GM12864 (cell line): Measurements from ENCODE around the gene TMEM14A.

Experiments used
- DNase-seq: peaks from one replicate; pipeline ENCODE4 v3.0.0-alpha.2; 2011; ENCODE audit warnings: low read depth
- H3K4me3 ChIP-seq: 2 replicates; pipeline ENCODE4 v1.5.1; 2011; ENCODE audit warnings: mild to moderate bottlenecking, low read depth, low read length, control low read depth
- CTCF ChIP-seq: IDR thresholded peaks from 2 replicates; pipeline ENCODE4 v1.5.1; 2011; ENCODE audit warnings: low read depth, mild to moderate bottlenecking, moderate library complexity, low read length, control low read depth, inconsistent platforms; ENCODE audit errors: missing control alignments

The TMEM14A gene

GRCh38 chr6:52643158-52643557 lies 27.8 kb upstream of the TMEM14A start:
- no peak for DNase-seq
- TF ChIP-seq CTCF, result no peak
- no peak overlapping the region for H3K4me3 ChIP-seq

GRCh38 chr6:52644253-52644652 lies 26.7 kb upstream of the TMEM14A start:
- no peak for TF ChIP-seq CTCF
- no peak for DNase-seq
- H3K4me3 ChIP-seq, result no peak overlapping the region

- H3K4me3 ChIP-seq, result no peak overlapping the region
- no peak for TF ChIP-seq CTCF
- DNase-seq, result no peak
Observed at GRCh38 chr6:52645976-52646375, 24.9 kb upstream of the TMEM14A start.

GRCh38 chr6:52647199-52647598 lies 23.7 kb upstream of the TMEM14A start:
- no peak for DNase-seq
- no peak for TF ChIP-seq CTCF
- H3K4me3 ChIP-seq, result no peak overlapping the region

- H3K4me3 ChIP-seq, result no peak overlapping the region
- DNase-seq, result no peak
- no peak for TF ChIP-seq CTCF
Observed at GRCh38 chr6:52649536-52650160, 21.3 kb upstream of the TMEM14A start.

GRCh38 chr6:52650941-52651340 lies 20.0 kb upstream of the TMEM14A start:
- H3K4me3 ChIP-seq, result no peak overlapping the region
- TF ChIP-seq CTCF, result no peak
- no peak for DNase-seq

- H3K4me3 ChIP-seq, result no peak overlapping the region
- no peak for DNase-seq
- no peak for TF ChIP-seq CTCF
Observed at GRCh38 chr6:52653151-52653550, 17.8 kb upstream of the TMEM14A start.
